Measurements from ENCODE around the gene GCA.

- TF ChIP-seq, protein P1, sequence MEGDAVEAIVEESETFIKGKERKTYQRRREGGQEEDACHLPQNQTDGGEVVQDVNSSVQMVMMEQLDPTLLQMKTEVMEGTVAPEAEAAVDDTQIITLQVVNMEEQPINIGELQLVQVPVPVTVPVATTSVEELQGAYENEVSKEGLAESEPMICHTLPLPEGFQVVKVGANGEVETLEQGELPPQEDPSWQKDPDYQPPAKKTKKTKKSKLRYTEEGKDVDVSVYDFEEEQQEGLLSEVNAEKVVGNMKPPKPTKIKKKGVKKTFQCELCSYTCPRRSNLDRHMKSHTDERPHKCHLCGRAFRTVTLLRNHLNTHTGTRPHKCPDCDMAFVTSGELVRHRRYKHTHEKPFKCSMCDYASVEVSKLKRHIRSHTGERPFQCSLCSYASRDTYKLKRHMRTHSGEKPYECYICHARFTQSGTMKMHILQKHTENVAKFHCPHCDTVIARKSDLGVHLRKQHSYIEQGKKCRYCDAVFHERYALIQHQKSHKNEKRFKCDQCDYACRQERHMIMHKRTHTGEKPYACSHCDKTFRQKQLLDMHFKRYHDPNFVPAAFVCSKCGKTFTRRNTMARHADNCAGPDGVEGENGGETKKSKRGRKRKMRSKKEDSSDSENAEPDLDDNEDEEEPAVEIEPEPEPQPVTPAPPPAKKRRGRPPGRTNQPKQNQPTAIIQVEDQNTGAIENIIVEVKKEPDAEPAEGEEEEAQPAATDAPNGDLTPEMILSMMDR (IDR thresholded peaks at IDR 0.05), result no peak
- no peak for TF ChIP-seq POLR2A (IDR thresholded peaks at IDR 0.05)
These were observed 28.0 kb upstream of the GCA start for GRCh38 chr2:162315938-162316337.
